Activated CD4-positive, alpha-beta T cell treated with anti-CD3 and anti-CD28 coated beads, Interleukin-2, Interleukin-6, amounts not matched to agents 100 ng/mL and 50 ng/mL, durations not matched to agents 16 hours and 8 hours (primary cell): ENCODE data around the gene RPH3AL.
"Not testable (repeated sequence)": the region's sequence is repeated elsewhere in the genome, so short reads cannot be mapped to it uniquely, and the experiment has no call there.

Source experiments
- DNase-seq: peaks from one replicate; pipeline ENCODE4 v3.0.0-alpha.2; 2020

Gene RPH3AL

DNA sequence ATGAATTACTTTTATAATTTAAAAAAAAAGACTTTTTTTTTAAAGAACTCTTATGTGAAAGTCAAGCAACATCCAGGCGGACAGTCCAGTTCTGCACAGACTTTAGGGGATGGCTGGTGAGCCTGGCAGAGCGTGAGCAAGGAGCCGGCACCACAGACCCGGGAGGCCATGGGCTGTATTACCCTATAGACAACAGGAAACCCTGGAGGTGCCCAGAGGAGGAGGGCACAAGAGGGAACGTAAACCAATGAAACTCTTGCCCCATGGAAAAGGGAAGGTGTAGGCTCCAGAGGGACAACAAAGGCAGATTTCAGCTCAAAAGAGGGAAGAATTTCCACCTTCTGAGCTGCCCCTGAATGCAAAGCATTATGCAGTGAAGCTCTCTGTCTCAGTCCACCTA, 25.5 kb upstream of the RPH3AL start:
- DNase-seq: no peak

- DNase-seq: no peak
Measured at GRCh38 chr17:376936-377863, 24.6 kb upstream of the RPH3AL start.

- DNase-seq: no peak
Measured at GRCh38 chr17:373613-374230, 21.1 kb upstream of the RPH3AL start.

DNA sequence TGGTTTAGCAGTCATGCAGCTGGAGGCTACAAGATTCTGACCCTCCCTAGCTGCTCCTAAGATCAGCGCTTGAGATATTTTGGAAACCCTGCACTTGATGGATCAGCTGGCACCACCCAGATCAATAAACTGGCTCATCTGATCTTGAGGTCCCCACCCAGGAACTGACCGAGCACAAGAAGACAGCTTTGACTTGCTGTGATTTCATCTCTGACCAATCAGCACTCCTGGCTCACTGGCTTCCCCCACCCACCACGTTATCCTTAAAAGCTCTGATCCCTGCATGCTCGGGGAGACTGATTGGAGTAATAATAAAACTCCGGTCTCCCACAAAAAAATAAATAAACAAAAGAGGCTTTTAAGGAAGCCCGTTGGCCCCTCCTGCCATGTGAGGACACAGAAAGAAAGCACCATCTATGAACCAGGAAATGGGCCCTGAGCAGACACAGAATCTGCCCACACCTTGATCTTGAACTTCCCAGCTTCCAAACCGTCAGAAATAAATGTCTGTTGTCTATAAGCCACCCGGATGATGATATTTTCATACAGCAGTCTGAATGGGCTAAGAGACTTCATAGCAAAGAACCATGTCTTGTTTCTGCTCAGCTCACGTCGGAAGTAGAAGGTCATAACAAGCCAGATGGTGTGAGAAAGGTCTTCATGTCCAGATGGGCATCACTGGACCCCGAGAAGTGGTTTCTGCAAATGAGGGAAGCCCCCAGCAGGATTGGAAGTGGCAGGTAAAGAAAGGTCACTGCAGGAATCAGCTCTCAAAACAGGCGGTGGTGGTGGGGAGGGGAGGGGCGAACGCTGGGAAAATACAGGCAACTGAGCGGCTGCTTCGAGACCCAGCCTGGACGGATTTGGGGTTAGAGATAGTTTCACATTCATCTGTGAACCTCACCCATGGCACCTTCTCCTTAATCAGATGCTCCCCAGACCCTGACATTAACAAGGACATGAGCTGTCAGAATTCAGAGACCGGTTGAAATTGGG, 19.8 kb upstream of the RPH3AL start:
- no peak for DNase-seq

GRCh38 chr17:371583-371982, 19.0 kb upstream of the RPH3AL start:
- no peak for DNase-seq

GRCh38 chr17:367656-368055, 15.0 kb upstream of the RPH3AL start:
- DNase-seq: not testable (repeated sequence)

- DNase-seq: not testable (repeated sequence)
Measured at GRCh38 chr17:366657-367615, 14.3 kb upstream of the RPH3AL start.

- DNase-seq: no peak
Measured at GRCh38 chr17:364766-365165, 12.2 kb upstream of the RPH3AL start.

GRCh38 chr17:364308-364707, 11.7 kb upstream of the RPH3AL start:
- no peak for DNase-seq

DNA sequence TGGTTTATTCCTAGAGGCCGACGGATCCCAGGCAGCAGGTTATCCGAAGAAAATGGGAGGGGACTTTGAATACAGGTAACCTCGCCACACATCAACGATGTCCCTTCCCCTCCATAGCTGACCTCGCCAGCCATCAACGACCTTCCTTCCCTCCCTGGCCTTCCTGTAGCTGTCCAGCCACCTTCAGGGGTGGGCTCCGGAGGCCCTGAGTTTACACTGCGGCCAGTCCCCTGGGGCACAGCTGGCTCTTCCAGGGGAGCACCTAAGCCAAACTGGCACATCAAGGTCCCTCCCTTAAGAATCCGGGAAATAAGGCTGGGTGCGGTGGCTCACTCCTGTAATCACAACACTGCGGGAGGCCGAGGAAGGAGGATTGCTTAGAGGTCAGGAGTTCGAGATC, 10.1 kb upstream of the RPH3AL start:
- DNase-seq: no peak

- DNase-seq: no peak
Measured at GRCh38 chr17:360092-360750, 7.6 kb upstream of the RPH3AL start.

DNA sequence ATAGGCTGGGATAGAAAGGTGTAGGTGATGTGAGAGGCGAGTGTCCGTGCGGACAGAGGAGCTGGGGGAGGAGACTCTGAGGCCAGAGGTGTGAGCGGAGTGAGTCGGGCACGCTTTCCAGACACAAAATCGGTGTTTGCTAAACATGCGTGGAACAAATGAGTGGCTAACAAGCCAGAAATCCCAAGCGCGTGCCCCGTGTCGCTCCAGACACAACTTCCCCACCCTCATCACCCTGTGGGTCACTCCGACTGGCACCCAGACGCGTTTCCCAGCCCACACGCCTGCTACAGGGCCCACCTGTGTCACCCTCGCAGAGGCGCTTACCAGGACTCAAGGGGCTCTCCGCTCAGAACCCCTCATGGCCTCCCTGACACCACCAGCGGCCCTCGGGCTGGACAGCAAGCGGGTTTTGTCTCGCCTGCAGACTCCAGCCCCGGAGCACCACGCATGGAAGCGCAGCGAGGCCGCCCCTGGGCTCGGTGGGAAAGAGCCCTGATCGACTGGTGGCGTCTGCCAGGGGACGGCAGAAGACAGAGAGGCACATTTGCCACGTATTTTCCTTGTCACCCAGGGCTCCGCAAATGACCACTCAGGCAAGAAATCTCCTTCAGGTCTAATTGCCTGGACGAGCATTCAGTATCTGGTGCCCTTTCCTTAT, 6.0 kb upstream of the RPH3AL start:
- DNase-seq: no peak

DNA sequence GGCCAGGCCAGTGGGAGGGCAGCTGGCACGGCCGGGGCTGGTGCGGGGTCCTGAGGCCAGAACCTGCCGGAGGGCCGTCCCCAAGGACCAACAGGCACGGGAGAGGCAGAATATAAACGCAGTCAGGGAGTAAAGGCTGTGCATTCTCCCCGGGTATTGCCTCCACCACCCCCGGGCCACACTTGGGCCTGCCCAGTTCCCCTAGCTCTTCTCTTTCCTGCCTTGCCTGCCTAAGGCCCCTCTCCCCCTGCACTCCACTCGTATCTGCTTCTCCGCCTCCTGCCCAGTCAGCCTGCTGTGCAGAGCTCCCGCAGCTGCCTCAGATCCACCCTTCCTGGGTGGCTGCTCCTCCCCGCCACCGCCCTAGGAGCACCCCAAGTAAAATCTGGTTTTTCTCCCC, 5.0 kb upstream of the RPH3AL start:
- DNase-seq: no peak

GRCh38 chr17:356671-357434, 4.2 kb upstream of the RPH3AL start:
- DNase-seq: no peak

DNA sequence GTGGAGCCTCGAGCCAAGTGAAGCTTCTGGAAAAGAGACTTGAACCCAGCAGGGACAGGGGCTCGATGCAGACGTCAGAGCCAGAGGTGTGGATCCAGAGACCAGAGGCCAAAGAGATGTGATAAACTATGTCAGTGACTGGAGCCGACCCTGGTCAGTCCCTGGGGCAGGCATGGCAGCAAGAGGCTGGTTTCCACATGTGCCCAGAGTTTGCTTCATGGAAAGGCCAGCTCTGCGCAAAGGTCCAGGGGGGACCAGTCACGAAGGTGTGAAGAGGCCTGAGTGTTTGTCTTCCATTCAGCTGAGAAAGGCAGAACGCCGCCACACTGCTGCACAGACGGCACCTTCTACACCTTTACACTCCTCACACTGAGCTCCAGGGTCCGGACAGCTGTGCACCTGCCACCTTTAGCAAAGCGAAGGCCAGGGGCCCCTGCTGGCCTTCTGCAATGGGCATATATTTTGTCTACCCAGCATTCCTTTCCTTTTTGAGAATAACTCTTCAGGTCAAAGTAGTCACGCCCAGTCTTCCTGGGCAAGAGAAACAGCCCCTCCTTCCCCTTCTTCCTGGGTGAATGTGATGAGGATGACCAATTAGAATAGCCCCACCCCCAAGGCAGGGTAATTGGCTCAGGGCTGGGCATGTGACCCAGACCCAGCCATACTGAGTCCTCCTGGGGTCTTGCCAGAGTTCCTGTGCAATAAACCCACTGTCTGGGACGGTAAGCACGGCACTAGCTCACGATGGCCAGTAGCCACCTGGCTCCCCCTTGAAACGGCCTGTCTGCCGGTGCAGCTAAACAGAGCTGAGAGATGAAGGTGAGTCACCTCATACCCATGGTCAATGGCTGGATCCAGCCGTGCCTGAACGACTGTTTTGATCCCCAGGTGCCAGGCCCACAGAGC, 2.3 kb upstream of the RPH3AL start:
- no peak for DNase-seq

DNA sequence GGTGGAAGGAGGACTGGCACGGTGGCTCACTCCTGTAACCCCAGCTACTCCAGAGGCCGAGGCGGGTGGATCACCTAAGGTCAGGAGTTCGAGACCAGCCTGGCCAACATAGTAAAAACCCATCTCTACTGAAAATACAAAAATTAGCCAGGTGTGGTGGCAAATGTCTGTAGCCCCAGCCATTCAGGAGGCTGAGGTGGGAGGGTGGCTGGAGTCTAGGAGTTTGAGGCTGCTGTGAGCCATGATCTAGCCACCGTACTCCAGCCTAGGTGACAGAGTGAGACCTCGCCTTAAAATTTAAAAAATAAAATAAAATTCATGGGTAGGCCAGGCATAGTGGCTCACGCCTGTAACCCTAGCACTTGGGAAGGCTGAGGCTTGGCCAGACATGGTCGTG, 1.2 kb upstream of the RPH3AL start:
- no peak for DNase-seq

DNA sequence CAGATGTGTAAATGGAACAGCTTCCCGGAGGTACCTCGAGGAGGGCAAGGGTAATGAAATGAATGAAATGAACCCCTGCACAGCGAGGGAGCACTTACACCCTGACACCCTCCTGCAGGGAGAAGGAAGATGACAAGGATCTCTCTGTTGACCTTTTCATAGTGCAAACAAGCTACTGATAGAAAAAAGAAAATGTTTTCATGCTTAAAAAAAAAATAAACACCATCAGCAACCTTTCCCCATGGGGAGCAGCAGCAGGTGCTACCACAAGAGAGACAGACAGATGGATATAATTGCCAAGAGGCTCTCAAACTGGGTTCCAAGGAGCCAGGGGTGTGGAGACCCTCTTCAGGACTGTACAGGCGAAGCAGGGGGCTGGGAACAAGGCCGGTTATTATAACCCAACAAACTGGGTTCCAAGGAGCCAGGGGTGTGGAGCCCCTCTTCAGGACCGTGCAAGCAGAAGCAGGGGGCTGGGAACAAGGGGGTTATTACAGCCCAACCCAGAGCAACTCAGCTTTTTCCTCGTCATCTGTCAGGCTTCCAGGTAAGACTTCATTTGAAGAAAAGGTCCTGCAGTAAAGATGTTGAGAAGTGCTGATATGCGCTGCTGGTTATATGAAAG, 718 bp upstream of the RPH3AL start:
- DNase-seq: no peak

GRCh38 chr17:351875-352420, 659 bp downstream of the RPH3AL start:
- no peak for DNase-seq
